ENCODE data around the gene UBAC1. TPM values are rescaled to one million over a fixed set of nuclear protein-coding genes. Genes with fewer than 3 reads are reported as not detected.

Gene UBAC1
- total RNA-seq, 1 donor from 2014 or later = 39.8 TPM

DNA sequence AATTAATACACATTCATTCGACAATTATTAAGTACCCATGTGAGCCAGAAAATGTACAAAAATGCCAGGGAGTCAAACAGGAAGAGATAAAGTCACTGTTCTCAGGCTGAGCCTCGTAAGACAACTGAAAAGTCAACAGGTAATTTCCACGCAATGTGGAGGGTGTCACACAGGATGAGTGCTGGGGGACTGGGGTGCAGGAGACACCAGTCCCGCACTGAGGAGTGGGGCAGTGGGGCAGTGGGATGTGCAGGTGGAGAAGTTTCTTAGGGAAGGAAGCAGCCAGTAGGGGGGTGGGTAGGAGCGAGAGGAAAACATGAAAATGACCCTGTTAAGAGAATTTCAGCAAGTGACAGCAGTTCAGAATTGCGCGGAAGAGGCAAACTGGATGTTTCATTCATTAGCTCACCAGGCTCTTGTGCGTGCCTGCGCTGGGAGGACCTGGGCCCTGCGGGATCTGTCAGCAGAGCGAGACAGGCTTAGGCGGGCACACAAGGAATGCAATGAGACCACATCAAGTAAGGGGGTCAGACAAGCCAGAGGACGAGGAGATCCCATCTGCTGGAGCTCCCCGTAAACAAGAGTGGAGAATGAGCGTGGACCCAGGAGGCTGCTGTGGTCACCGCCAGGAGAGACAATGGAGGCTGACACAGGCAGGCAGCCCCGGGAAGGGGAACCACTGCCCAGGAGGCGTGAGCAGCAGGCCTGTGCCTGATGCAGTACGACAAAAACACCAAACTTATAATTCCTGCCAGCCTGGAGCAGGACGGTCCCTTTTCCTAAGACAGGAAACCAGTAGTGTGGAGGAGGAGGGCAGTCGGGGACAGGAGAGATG lies 74.8 kb downstream of the UBAC1 start:
- intact Hi-C loops (cut with micrococcal nuclease) = no loop called here

DNA sequence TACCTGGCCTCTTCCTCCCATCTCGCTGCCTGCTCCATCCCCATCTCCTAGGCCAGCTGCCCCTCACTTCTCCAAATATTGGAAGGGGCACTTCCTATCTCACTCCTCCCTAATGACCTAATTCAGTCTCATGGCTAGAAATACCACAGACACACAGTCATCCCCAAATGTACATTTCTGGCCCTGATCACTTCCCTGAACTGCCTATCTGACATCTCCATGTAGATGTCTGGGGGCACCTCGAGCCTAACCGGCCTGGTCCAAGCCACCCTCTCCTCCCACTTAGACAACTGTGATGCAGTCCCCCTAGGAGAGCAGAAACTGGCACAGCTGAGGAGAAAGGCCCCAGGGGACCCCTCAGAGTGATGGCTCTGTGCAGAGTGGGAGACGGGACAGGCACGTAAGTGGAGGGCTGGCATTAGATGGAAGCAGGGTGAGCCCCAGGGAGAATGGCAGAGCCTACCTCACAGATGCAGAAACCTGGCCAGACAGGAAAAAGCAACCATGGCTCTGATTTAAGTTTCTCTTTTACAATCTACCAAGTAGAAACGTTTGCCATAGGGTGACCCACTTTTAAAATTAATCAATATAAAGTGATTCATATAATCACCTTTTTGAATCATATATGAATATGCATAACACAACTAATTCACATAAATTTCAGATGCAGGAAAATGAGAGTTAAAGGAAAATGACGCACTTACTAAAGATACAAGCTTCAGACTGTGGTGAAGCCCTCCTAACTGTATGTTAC lies 75.9 kb downstream of the UBAC1 start:
- intact Hi-C loops (cut with micrococcal nuclease) = no loop called here

DNA sequence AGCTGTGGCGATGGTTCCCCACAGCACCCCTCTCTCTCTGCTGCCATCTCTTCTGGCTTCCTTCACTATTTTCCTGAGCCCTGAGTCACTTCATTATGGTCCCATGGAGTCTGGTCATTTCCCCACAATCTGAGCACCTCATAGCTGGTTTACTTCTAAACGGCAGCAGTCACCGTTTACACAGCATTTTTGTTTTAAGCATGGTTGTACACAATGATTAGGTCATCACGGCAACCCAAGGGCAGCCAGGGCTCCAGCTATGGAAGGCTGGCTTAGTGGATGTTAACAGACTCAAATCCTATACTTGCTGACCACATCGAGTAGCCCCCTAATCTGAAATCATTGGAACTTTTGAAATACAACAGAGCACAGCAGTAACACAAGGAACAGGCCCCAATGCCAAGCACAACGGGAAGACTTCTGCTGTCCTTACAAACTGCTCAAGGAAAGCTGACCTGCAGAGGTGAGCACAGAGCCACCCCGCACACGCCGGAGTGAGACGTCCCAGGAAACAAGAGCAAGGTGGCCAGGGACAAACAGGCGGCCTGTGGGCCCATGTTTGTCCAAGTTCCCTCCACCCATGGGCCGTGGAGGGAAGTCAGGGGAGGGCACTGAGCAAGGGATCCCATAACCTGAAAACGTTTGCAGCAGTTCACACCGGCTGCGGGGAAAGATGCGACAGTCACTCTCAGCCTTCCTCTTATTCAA lies 76.7 kb downstream of the UBAC1 start:
- intact Hi-C loops (cut with micrococcal nuclease) = no loop called here

DNA sequence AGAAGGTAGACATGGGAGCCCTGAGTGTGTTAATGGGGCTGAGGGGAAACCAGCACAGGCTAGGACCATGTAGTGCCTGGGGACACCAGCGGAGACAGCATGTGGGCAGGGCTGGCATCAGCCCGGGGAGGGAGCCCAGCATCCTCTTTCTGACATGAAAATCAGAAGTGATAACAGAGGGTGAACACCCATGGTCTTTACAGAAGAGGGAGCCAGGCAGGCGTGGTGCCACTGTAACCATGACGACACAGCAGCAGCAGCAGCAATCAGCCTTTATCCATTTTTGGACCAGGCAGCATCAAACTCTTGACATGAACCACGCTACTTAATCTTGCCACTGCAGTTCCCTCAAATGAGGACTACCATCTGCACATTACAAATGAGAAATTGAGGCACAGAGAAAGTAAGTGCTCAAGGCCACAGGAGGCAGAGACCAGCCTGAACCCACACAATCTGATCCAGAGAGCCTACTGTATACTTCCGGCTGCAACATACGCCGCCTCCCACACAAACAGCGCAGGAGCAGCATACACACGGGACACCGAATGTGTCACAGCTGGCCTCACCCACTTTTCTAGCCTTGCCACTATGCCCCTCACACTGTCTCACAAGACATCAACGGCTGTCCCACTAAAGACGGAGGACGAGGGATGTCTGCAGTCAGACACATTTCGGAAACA lies 77.6 kb downstream of the UBAC1 start:
- intact Hi-C loops (cut with micrococcal nuclease) = no loop called here

Other genes starting within 250 kb of the UBAC1 start
- gene CAMSAP1, start 53.8 kb downstream of the UBAC1 start, total RNA-seq = 24.7 TPM in 2 replicates
- gene NACC2, start 133.9 kb upstream of the UBAC1 start, total RNA-seq = 3.2 and 3.7 TPM in 2 replicates
- 51.4 and 53.9 TPM in 2 replicates for gene TMEM250, start 157.5 kb upstream of the UBAC1 start, total RNA-seq
- not detected in 2 replicates for gene LHX3, start 243.8 kb upstream of the UBAC1 start, total RNA-seq